ENCODE measurements around the gene CC2D1A.

The CC2D1A gene

DNA sequence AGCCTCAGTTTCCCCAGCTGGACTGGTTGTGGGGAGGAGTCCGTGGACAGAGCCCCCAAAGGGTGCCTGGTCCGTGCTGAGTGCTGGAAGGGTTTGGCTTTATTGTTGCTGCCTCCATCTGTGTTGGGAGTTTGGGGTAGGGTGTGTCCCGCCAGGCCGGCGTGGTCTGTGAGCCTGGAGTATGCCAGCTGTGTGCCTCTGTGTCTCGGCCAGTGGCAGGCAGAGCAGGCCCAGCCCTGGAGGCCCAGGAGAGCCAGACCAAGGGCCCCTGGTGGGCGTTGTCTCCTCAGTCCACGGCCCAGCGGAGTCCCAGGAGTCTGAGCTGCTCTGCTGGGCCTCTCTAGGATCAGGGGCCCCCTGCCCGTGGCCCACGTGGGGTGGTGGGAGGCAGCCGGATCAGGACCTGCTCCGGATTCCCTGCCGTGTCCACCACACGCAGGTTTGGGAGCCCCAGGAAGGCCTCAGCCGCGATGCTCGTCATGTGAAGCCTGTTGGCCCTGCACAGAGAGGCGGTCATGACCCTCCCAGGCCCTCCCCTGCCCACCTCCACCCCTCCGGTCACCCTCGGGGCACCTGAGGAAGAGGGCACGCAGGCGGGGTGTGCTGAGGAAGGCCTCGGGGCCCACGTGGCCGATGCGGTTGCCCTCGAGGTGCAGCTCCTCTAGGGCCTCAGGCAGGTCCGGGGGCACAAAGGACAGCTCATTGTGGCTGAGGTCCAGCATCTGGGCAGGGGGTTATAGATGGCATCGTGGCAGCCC is 25.6 kb downstream of the CC2D1A start:
- Mint-ChIP-seq H3K9me3 (ENCODE audit: low read depth) (no peaks in the 10 kb centered on the region), H3K4me3 (no peak overlapping the region), H3K27me3 (no peaks in the 10 kb centered on the region), H3K36me3 (peaks cover 2% of the 10 kb centered on the region), H3K4me1 (ENCODE audit: low read depth) (peaks cover 7% of the 10 kb centered on the region), H3K27ac (no peak overlapping the region)

DNA sequence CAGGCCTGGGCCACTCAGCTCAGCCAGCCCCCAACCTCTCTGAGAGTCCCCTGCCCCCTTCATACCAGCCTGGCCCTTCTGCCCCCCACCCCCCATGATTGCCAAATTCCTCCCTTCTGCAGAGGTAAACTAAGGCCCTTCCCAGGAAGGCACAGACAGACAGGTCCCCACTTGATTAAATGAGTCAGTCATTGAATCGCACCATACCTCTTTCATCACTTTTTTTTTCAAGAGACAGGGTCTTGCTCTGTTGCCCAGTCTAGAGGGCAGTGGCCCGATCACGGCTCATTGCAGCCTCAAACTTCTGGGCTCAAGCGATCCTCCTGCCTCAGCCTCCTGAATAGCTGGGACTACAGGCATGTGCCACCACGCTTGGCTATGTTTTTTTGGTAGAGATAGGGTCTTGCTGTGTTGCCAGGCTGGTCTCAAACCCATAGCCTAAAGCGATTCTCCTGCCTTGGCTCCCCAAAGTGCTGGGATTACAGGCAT is 26.2 kb downstream of the CC2D1A start:
- Mint-ChIP-seq H3K27me3 (no peaks in the 10 kb centered on the region), H3K4me1 (ENCODE audit: low read depth) (peaks cover 7% of the 10 kb centered on the region), H3K27ac (no peak overlapping the region), H3K9me3 (ENCODE audit: low read depth) (no peaks in the 10 kb centered on the region), H3K36me3 (peaks cover 2% of the 10 kb centered on the region), H3K4me3 (no peak overlapping the region)

DNA sequence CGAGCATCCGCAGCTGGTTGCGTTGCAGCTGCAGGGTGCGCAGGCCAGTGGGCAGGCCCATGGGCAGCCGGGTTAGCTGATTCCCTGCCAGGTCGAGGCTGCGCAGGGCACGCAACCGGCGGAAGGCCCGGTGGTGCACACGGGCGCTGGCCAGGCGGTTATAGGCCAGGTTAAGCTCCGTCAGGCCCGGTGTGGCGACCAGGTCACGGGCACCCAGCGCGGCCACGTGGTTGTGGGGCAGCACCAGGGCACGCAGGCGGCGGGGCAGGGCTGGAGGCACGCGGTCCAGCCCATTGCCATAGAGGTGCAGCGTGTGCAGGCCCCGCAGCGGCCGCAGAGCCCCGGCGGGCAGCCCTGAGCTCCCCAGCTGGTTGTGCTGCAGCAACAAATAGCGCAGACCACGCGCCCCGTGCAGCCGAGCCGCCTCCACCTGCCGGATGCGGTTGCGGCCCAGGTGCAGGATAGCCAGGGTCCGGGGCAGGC is 27.0 kb downstream of the CC2D1A start:
- Mint-ChIP-seq H3K36me3 (peaks cover 2% of the 10 kb centered on the region), H3K4me1 (ENCODE audit: low read depth) (peaks cover 9% of the 10 kb centered on the region), H3K27ac (no peak overlapping the region), H3K9me3 (ENCODE audit: low read depth) (no peaks in the 10 kb centered on the region), H3K4me3 (no peak overlapping the region), H3K27me3 (no peaks in the 10 kb centered on the region)

DNA sequence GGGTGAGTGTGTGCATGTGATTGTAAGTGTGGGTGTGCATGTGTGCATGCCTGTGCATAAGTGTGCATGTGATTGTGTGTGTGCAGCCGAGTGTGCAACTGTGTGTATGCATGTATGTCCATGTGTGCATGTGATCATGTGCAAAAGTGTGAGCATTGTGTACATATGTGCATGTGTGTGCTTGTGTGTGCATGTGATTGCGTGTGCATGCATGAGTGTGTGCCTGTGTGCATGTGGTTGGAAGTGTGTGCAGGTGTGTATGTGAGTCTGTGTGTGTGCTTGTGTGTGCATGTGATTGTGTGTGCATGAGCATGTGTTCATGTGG is 28.7 kb downstream of the CC2D1A start:
- Mint-ChIP-seq H3K9me3 (ENCODE audit: low read depth) (no peaks in the 10 kb centered on the region), H3K4me3 (no peak overlapping the region), H3K27ac (no peak overlapping the region), H3K4me1 (ENCODE audit: low read depth) (peaks cover 7% of the 10 kb centered on the region), H3K36me3 (no peaks in the 10 kb centered on the region), H3K27me3 (no peaks in the 10 kb centered on the region)

DNA sequence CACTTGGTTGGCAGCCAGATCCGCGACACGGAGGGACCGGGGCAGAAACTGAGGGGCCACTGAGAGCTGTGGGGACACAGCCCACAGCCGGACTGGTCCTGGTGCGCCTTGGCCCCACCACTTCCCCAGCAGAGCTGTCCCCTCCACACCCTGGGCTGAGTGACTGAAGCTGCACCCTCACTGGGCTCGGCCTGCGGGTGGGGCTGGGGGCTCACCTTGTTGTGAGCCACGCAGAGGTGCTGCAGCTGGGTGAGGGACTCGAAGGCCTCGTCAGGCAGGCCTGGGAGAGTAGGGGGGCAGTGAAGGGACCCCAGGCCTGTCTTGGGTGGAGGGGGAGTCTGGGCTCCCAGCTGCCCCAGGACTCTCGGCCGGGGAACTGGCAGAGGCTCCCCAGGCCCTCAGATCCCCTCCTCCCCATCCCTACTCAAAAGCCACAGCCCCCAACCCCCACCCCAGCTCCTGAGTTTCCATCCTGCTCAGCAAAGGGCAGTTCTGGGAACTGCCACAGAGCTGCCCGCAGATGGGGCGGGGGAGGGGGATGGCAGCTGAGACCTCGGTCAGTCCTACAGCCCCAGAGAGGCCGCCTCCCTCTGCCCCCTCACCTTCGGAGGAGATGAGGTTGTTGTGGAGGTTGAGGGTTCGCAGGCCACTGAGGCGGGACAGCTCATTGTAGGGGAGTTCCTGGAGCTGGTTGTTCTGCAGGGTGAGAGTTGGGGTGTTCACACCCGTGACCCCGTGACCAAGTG is 29.9 kb downstream of the CC2D1A start:
- Mint-ChIP-seq H3K27ac (no peak overlapping the region), H3K9me3 (ENCODE audit: low read depth) (no peaks in the 10 kb centered on the region), H3K36me3 (no peaks in the 10 kb centered on the region), H3K4me1 (ENCODE audit: low read depth) (peaks cover 7% of the 10 kb centered on the region), H3K4me3 (no peak overlapping the region), H3K27me3 (no peaks in the 10 kb centered on the region)

DNA sequence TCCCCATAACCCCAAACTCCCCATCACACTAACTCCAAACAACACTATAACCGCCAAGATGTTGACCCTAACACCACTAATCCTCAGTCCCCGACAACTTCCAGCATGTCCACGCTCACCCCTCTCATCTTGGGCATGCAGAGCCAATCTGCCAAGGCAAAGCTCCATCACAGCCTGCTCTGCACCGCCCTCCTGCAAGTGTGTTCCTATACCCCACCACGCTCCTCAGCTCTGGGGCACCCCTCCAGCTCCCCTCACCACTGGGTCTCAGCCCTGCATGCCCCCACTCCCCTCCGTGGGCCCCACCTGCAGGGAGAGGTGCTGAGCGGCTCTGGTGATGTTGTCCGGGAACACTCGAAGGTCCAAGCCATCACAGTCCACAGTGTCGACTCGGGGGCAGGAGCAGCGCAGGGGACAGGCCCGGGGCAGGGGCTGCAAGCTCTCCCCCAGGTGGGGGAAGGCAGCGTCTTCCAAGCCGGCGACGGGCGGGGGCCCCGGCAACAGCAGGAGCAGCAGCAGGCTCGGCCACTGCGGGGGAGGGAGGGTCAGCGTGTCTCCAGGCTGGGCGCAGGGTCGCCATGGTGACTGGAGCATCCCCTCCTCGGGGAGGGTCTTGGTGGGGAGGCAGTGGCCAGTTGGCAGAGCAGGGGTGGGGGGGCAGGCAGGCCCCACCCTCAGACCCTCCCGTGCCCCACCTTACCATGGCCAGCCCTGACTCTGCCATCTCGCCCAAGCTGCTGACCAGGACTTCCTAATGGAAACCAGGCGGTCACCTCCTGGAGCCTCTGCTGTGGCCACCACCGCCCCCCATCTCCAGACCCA is 31.7 kb downstream of the CC2D1A start:
- H3K27me3 Mint-ChIP-seq: no peaks in the 10 kb centered on the region

DNA sequence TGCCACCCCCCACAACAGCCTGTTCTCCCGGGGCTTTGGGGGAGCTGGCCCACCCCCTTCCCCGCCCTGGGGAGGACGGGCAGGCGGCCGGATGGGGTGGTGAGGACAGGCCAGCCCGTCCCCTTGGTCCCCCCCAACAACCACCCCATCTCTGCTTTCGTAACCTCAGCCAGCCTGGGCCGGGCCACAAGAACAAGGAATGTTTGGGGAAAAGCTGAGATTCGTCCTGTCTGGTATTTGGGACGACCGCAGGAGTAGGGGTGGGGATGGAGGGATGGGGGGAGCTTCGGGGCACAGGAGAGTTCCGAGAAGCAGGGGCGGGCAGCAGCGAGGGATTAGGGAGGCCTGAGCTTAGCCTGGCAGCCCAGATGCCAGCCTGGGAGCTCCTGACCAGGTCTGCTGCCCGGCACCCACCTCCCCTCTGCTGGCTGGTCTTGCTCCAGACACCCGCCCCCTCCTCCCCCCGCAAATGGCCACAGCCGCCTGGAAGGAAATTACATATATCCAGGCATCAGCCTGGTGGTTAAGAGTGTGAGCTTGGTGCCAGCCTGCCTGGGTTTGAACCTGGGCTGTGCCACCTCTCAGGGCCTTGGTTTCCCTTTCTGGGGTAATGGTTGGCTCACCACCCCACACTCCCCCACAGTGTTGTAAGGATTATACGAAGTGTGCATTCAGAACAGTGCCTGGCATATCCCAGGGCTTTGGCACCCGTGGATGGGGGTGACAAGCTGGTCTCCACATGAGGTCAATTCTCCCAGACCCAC is 32.5 kb downstream of the CC2D1A start, which contains the start of gene PODNL1:
TSS of gene PODNL1 (minus strand) at position 117 of the 764 bp plus-strand sequence. CDS start 236 bp downstream, outside the sequence.
- no peak within 1 kb of the TSS for H3K27ac Mint-ChIP-seq
- no peaks in the 10 kb centered on the region for H3K27me3 Mint-ChIP-seq
- no peaks in the 10 kb centered on the region for H3K36me3 Mint-ChIP-seq
- H3K9me3 Mint-ChIP-seq (ENCODE audit: low read depth): no peaks in the 10 kb centered on the region
- no peak within 1 kb of the TSS for H3K4me3 Mint-ChIP-seq
- peaks cover 7% of the 10 kb centered on the region for H3K4me1 Mint-ChIP-seq (ENCODE audit: low read depth)

More for the DNA sequence above, 31.7 kb downstream of the CC2D1A start:
- no peak overlapping the region for H3K4me3 Mint-ChIP-seq
- H3K4me1 Mint-ChIP-seq (ENCODE audit: low read depth): peaks cover 7% of the 10 kb centered on the region
- no peaks in the 10 kb centered on the region for H3K9me3 Mint-ChIP-seq (ENCODE audit: low read depth)
- no peak overlapping the region for H3K27ac Mint-ChIP-seq
- H3K36me3 Mint-ChIP-seq: no peaks in the 10 kb centered on the region

DNA sequence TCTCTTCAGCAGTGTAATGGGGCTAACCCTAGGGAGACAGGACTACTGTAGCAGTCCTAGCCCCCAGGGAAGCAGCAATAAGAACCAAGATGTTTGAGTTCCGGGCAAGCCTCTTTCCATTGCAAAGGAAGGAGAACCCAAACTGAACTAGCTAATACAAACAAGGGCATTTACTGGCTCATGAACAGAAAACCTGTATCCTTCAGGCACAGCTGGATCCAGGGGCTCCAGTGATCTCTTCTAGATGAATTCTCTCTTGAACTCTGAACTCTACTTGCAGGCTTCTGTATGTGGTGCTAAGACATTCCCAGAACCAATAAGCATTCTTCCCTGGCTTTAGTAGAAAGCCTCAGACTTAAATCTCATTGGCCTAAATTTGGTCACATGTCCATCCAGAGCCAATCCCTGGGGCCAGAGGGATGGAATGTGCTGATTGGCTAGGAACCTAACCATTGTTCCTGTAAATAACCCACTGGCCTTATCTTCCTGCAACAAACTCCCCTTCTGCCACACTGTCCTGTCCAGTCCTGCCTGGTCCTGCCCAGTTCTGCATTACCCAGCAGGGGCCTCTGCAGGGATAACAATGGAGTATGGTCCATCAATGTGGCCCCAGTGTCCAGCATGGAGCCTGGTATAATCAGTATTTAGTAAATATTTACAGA is 36.2 kb downstream of the CC2D1A start:
- Mint-ChIP-seq H3K9me3 (ENCODE audit: low read depth) (no peaks in the 10 kb centered on the region), H3K4me3 (no peak overlapping the region), H3K27me3 (no peaks in the 10 kb centered on the region), H3K27ac (no peak overlapping the region), H3K4me1 (ENCODE audit: low read depth) (peaks cover 2% of the 10 kb centered on the region), H3K36me3 (no peaks in the 10 kb centered on the region)

DNA sequence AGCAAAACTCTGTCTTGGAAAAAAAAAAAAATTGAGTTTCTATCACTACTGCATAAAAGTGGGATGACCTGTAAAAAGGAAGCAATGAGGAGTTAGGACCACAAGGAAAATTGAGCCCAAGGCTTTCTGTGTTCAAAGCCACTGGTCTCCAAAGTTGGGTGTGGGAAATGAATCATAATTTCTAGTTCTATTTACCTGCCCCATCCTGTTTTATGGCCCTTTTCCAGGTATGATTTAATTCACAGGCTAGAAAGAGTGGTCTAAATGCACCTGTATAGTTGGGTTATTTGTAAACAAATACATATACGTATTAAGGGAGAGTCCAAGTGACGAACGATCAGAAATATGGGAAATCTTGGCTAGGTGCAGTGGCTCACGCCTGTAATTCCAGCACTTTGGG is 40.4 kb downstream of the CC2D1A start:
- H3K4me3 Mint-ChIP-seq: no peak overlapping the region
- no peaks in the 10 kb centered on the region for H3K9me3 Mint-ChIP-seq (ENCODE audit: low read depth)
- H3K27me3 Mint-ChIP-seq: no peaks in the 10 kb centered on the region
- H3K4me1 Mint-ChIP-seq (ENCODE audit: low read depth): no peaks in the 10 kb centered on the region
- no peaks in the 10 kb centered on the region for H3K36me3 Mint-ChIP-seq
- no peak overlapping the region for H3K27ac Mint-ChIP-seq

DNA sequence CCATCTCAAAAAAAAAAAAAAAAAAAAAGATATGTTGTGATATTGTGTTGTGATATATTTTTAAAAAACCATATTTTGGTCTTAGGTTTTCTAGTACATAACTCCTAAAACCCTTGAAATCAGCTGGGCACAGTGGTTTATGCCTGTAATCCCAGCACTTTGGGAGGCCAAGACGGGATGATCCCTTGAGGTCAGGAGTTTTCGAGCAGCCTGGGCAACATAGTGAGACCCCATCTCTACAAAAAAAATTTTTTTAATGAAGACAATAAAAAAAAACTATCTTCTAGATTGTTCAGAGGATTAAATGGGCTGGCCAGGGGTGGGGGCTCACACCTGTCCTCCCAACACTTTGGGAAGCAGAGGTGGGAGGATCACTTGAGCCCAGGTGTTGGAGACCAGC is 45.0 kb downstream of the CC2D1A start:
- H3K4me3 Mint-ChIP-seq: peak overlapping the region; percentile 10

DNA sequence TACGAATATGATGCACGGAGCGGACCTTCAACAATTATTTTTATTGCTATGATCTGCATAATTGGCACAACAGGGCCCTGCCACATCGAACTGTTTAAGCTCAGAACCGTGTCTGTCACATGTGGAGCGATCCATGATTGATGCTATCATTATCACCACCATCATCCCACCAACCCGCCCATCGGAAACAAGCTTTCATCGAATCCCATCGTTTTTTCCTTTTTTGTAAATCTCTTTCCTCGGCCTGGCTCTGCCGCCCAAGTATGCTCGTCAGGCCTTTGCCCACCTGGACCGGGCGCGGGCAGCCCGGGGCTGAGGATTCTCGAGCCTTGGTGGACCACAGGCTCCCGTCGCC is 45.8 kb downstream of the CC2D1A start:
- Mint-ChIP-seq H3K36me3 (no peaks in the 10 kb centered on the region), H3K4me3 (peak overlapping the region; percentile 92), H3K9me3 (ENCODE audit: low read depth) (no peaks in the 10 kb centered on the region), H3K4me1 (ENCODE audit: low read depth) (peaks cover 20% of the 10 kb centered on the region), H3K27me3 (no peaks in the 10 kb centered on the region), H3K27ac (peak overlapping the region; percentile 90)

More for the DNA sequence above, 45.0 kb downstream of the CC2D1A start:
- H3K4me1 Mint-ChIP-seq (ENCODE audit: low read depth): peaks cover 20% of the 10 kb centered on the region
- H3K27me3 Mint-ChIP-seq: no peaks in the 10 kb centered on the region
- H3K36me3 Mint-ChIP-seq: no peaks in the 10 kb centered on the region
- H3K9me3 Mint-ChIP-seq (ENCODE audit: low read depth): no peaks in the 10 kb centered on the region
- no peak overlapping the region for H3K27ac Mint-ChIP-seq

DNA sequence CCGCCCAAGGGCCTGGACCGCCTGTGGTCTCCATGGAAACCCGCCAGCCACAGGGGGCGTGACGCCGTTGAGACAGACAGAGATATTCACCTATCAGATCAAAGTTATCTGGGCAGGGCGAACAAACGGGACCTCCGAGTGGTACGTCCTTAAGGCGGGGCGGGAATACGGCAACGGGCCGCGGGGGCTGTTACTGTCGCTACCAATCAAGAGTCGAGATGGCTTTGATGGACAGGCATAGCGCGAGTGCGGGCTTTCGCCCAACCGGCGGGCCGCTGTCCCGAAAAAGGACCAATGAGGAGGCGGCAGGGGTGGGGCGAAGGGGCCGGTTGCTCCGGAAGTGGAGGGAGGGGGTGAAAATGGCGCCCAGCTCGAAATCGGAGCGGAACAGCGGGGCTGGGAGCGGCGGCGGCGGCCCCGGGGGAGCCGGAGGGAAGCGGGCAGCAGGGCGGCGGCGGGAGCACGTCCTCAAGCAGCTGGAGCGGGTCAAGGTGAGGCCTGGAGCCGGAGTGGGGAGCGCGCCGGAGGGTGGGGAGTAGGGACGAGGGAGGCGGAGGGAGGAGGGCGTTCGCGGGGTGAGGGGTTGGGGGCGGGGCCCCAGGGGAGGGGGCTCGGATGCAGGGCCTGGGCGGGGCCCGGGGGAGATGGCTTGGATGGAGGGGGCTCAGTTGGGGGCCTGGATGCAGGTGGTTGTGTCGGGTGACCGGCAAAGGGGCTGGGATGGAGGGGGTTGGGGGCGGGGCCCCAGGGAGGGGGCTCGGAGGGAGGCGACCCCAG is 46.3 kb downstream of the CC2D1A start, which contains the start of gene DCAF15:
TSS of gene DCAF15 (plus strand) at position 356 of the 777 bp plus-strand sequence. CDS start at position 360, 4 bp downstream.
- Mint-ChIP-seq H3K27ac (peak within 1 kb of the TSS; percentile 90), H3K9me3 (ENCODE audit: low read depth) (no peaks in the 10 kb centered on the region), H3K4me3 (peak within 1 kb of the TSS; percentile 92), H3K27me3 (no peaks in the 10 kb centered on the region), H3K36me3 (no peaks in the 10 kb centered on the region), H3K4me1 (ENCODE audit: low read depth) (peaks cover 22% of the 10 kb centered on the region)

DNA sequence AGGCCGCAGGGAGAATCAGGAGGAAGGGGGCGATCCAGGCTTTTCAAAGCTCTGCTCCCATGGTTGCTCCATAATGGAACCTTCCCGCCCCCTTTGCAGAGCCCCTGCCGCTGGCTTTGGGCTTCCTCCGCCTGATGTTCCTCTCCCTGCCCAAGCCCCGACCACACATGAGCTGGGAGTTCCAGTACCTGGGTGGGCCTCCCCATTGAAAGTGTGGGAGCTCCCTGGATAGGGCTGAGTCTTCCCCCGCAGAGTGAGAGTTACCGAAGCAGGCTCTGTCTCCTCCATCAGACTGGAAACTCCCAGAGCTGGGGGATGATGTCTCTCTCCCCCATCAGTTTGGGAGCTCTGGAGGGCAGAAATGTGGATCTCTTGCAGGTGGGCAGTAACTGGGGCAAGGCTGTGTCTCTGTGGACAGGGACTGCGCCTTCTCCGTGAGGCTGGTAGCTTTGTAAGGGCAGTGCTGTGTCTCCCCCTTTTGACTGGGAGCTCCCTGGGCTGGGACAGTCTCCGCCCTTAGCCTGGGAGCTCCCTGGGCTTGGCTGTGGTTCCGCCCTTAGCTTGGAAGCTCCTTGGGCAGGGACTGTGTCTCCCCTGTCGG is 47.0 kb downstream of the CC2D1A start:
- Mint-ChIP-seq H3K4me3 (peak overlapping the region; percentile 89), H3K4me1 (ENCODE audit: low read depth) (peaks cover 22% of the 10 kb centered on the region), H3K27ac (peak overlapping the region; percentile 50), H3K9me3 (ENCODE audit: low read depth) (no peaks in the 10 kb centered on the region), H3K36me3 (no peaks in the 10 kb centered on the region), H3K27me3 (no peaks in the 10 kb centered on the region)
